Measurements from ENCODE around the gene TSEN54. TPM values are rescaled to one million over a fixed set of nuclear protein-coding genes. Genes with fewer than 3 reads are reported as not detected.

Gene TSEN54
- total RNA-seq, 2 experiments from 2014 or later = 92.0 to 97.7 TPM

Small RNAs within 50 kb of the gene (microRNA-seq; reads per million reads assigned to microRNA genes)
- 2.1 reads per million for gene MIR6785

Other genes with a start within 250 kb of the TSEN54 start
- 10 to 100 TPM; 56.9 to 58.5 TPM for gene MIF4GD, start 245.3 kb upstream of the TSEN54 start, total RNA-seq
- 10 to 100 TPM; 46.3 to 66.4 TPM for gene SLC25A19, start 227.1 kb upstream of the TSEN54 start, total RNA-seq
- gene GRB2, start 110.8 kb upstream of the TSEN54 start, total RNA-seq = 100 to 1,000 TPM; 138 to 179 TPM
- gene TMEM94, start 59.9 kb upstream of the TSEN54 start, total RNA-seq = 100 to 1,000 TPM in 1 of 2 experiments, 10 to 100 TPM in 1; 83.7 to 106 TPM
- 1 to 10 TPM; 2.3 to 4.5 TPM for gene CASKIN2, start 991 bp upstream of the TSEN54 start, total RNA-seq
- gene LLGL2, start 9.2 kb downstream of the TSEN54 start, total RNA-seq = 10 to 100 TPM; 15.7 to 30.5 TPM
- 10 to 100 TPM; 12.4 to 25.6 TPM for gene MYO15B, start 71.3 kb downstream of the TSEN54 start, total RNA-seq
- under 1 TPM in 1 of 2 experiments, not detected in 1; 0.15 TPM for gene SMIM5, start 116.9 kb downstream of the TSEN54 start, total RNA-seq
- 10 to 100 TPM; 35.5 to 46.2 TPM for gene RECQL5, start 150.6 kb downstream of the TSEN54 start, total RNA-seq
- gene SAP30BP, start 150.8 kb downstream of the TSEN54 start, total RNA-seq = 100 to 1,000 TPM in 1 of 2 experiments, 10 to 100 TPM in 1; 100.0 to 106 TPM
- gene ITGB4, start 204.9 kb downstream of the TSEN54 start, total RNA-seq = 1 to 10 TPM; 1.0 to 1.1 TPM
- 10 to 100 TPM; 46.1 to 53.7 TPM for gene GALK1, start 248.7 kb downstream of the TSEN54 start, total RNA-seq